ENCODE results near the gene MICAL2. TPM values are rescaled to one million over a fixed set of nuclear protein-coding genes. Genes with fewer than 3 reads are reported as not detected.

Gene MICAL2
- total RNA-seq, 8 experiments from 2014 or later: 0.71 to 33.6 (median 3.6) TPM

DNA sequence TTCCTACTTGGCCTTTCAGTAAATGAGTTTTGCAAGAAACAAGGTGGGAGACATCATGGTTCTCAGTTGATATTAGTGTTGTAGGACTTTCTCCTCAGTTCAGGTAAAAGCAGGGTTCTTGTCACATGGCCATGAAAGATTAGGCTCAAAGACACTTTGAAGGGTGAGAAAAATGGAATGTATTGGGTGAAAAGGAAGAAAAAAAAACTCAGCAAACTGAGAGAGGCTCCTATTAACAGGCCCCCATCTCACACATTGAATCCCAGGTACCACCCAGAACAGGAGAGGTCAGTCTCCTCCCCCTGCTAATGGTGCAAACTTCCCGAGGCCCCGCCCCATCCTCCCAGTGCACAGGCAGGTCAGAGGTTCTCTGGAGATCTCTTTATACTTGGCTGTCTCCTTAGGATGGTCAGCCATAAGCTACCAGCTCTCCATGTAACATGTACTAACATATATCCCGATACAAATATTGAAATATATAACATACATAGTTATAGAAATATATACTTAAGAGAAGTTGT is 62.2 kb downstream of the MICAL2 start:
- Histone ChIP-seq H3K4me1 (replicated peaks in 1 of 2) (no peaks in the 10 kb centered on the region), H3K4me3 (no peak overlapping the region), H3K27ac (no peak overlapping the region)
- 43 to 100% (median 79%) methylated on average over 1 to 2 of the region's 3 CpGs; no CpG with 5 or more reads in 4 of the 10 experiments for WGBS, 10 experiments
- in situ Hi-C loops (cut with MboI; ENCODE audit: low pct_unique_long_range_greater_than_20kb in 2 of 9, low sequenced_read_pairs in 9 of 9, unreplicated experiment in 9 of 9): no loop called here
- ATAC-seq (replicated peaks in 6 of 8): no peak

- H3K4me3 ChIP-seq: no peak overlapping the region
- no peaks in the 10 kb centered on the region for H3K4me1 ChIP-seq (replicated peaks in 1 of 2)
- WGBS, 10 experiments: 39 to 100% (median 76%) methylated on average over 1 to 4 of the region's 4 CpGs; no CpG with 5 or more reads in 2 of the 10 experiments
- in situ Hi-C loops (cut with MboI; ENCODE audit: low pct_unique_long_range_greater_than_20kb in 2 of 9, low sequenced_read_pairs in 9 of 9, unreplicated experiment in 9 of 9): no loop called here
- ATAC-seq (replicated peaks in 6 of 8): no peak
- no peak overlapping the region for H3K27ac ChIP-seq
Observed at GRCh38 chr11:12173111-12173510, 62.7 kb downstream of the MICAL2 start.

DNA sequence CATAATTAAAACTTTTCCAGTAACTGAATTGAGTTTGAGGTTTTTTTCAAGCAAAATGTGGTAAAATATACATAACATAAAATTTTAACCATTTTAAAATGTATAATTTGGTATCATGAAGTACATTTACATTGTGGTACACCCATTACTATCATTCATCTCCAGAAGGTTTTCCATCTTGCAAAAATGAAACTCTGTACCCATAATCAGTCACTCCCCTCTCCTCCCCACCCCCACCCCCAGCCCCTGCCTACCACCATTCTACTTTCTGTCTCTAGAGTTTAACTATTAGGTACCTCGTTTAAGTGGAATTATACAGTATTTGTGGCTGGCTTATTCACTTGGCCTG is 63.7 kb downstream of the MICAL2 start:
- no peak overlapping the region for H3K27ac ChIP-seq

DNA sequence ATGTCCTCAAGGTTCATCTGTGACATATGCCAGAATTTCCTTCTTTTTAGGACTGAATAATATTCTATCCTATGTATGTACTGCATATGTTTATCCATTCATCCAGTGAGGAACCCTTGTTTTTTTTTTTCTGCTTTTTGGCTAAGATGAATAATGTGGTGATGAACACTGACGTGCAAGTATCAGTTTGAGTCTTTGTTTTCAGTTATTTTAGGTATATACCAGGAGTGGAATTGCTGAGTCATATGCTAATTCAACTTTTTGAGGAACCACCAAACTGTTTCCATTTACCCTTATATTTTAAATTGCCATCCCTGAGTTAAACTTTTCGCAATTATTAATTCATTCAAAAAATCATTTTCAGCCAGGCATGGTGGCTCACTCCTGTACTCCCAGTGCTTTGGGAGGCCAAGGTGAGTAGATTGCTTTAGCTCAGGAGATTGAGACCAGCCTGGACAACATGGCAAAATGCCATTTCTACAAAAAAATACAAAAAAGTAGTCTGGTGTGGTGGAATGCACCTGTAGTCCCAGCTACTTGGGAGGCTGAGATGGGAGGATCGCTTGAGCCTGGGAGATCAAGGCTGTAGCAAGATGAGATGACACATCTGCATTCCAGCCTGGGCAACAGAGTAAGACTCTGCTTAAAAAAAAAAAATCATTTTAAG is 64.2 kb downstream of the MICAL2 start:
- WGBS, 10 experiments: 29 to 100% (median 86%) methylated on average over 1 to 3 of the region's 3 CpGs; no CpG with 5 or more reads in 2 of the 10 experiments
- in situ Hi-C loops (cut with MboI; ENCODE audit: low pct_unique_long_range_greater_than_20kb in 2 of 9, low sequenced_read_pairs in 9 of 9, unreplicated experiment in 9 of 9): no loop called here
- peak in 1 of 8 experiments; percentile 53 for ATAC-seq (replicated peaks in 6 of 8)
- Histone ChIP-seq H3K4me1 (replicated peaks in 1 of 2) (no peaks in the 10 kb centered on the region), H3K27ac (no peak overlapping the region), H3K4me3 (no peak overlapping the region)

More for the DNA sequence above, 63.7 kb downstream of the MICAL2 start:
- H3K4me1 ChIP-seq (replicated peaks in 1 of 2): no peaks in the 10 kb centered on the region
- in situ Hi-C loops (cut with MboI; ENCODE audit: low pct_unique_long_range_greater_than_20kb in 2 of 9, low sequenced_read_pairs in 9 of 9, unreplicated experiment in 9 of 9): no loop called here
- no peak overlapping the region for H3K4me3 ChIP-seq
- no peak for ATAC-seq (replicated peaks in 6 of 8)
- WGBS, 10 experiments: 0 to 100% methylated on average over 1 of the region's 1 CpG; no CpG with 5 or more reads in 8 of the 10 experiments

DNA sequence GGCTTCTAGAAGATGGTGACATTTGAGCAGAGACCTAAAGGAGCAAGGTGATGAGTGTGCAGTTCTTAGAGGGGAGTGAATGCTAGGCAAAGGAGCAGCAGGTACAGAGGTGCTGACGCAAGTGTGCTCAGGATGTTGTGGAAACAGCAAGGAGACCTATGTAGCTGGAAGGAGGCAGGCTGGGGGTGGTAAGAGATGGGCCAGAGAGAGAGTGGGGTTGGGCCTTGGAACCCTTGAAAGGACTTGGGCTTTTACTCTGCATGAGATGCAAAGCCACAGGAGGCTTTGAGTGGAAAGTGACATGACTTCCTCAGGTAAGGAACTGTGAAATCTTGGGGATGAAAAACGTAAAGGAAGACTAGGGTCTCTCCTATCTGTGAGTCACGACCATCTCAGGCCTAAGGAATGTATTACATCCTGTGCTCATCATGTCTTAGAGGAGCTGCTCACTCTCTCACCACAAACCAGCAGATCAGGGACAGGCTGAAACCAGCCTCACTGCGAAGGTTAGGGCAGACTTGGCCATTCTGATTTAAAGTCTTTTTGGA is 65.4 kb downstream of the MICAL2 start:
- WGBS, 10 experiments: 18 to 80% (median 38%) methylated on average over 1 to 4 of the region's 4 CpGs
- no peak overlapping the region for H3K4me3 ChIP-seq
- ATAC-seq (replicated peaks in 6 of 8): no peak
- no peaks in the 10 kb centered on the region for H3K4me1 ChIP-seq (replicated peaks in 1 of 2)
- H3K27ac ChIP-seq: no peak overlapping the region
- in situ Hi-C loops (cut with MboI; ENCODE audit: low pct_unique_long_range_greater_than_20kb in 2 of 9, low sequenced_read_pairs in 9 of 9, unreplicated experiment in 9 of 9): no loop called here

GRCh38 chr11:12176410-12176809 is 66.0 kb downstream of the MICAL2 start:
- no peak overlapping the region for H3K27ac ChIP-seq
- in situ Hi-C loops (cut with MboI; ENCODE audit: low pct_unique_long_range_greater_than_20kb in 2 of 9, low sequenced_read_pairs in 9 of 9, unreplicated experiment in 9 of 9): no loop called here
- 80 to 100% (median 95%) methylated on average over 1 to 4 of the region's 4 CpGs for WGBS, 10 experiments
- no peaks in the 10 kb centered on the region for H3K4me1 ChIP-seq (replicated peaks in 1 of 2)
- ATAC-seq (replicated peaks in 6 of 8): no peak
- no peak overlapping the region for H3K4me3 ChIP-seq

GRCh38 chr11:12177739-12178338 is 67.4 kb downstream of the MICAL2 start:
- 13 to 88% (median 49%) methylated on average over 1 to 3 of the region's 3 CpGs; no CpG with 5 or more reads in 2 of the 10 experiments for WGBS, 10 experiments
- in situ Hi-C loops (cut with MboI; ENCODE audit: low pct_unique_long_range_greater_than_20kb in 2 of 9, low sequenced_read_pairs in 9 of 9, unreplicated experiment in 9 of 9): no loop called here
- Histone ChIP-seq H3K27ac (no peak overlapping the region), H3K4me1 (replicated peaks in 1 of 2) (peaks cover 0 to 3% of the 10 kb centered on the region in 2 donors), H3K4me3 (no peak overlapping the region)
- ATAC-seq (replicated peaks in 6 of 8): no peak

DNA sequence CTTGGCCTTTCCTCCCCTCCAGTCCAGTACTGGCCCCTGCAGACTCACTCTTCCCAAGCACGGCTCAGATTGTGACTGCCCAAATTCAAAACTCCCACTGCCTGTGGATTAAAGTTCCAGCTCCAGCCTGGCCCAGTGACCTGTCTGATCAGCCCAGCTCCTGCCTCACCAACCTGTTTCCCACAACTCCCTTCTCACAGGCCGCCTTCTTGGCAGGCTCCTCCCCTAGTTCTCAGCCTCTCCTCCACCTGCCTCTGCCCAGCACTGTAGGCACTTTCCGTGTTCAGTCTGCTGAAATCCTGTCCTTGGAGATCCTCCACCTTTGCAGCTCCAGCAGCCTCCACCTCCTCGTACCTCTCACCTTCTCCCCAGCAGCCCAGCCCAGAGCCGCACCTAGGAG is 68.6 kb downstream of the MICAL2 start:
- in situ Hi-C loops (cut with MboI; ENCODE audit: low pct_unique_long_range_greater_than_20kb in 2 of 9, low sequenced_read_pairs in 9 of 9, unreplicated experiment in 9 of 9): no loop called here
- WGBS, 10 experiments: 77 to 100% (median 90%) methylated on average over 2 to 5 of the region's 5 CpGs; no CpG with 5 or more reads in 3 of the 10 experiments
- Histone ChIP-seq H3K4me3 (no peak overlapping the region), H3K27ac (no peak overlapping the region), H3K4me1 (replicated peaks in 1 of 2) (peaks cover 0 to 8% of the 10 kb centered on the region in 2 donors)
- no peak for ATAC-seq (replicated peaks in 6 of 8)

DNA sequence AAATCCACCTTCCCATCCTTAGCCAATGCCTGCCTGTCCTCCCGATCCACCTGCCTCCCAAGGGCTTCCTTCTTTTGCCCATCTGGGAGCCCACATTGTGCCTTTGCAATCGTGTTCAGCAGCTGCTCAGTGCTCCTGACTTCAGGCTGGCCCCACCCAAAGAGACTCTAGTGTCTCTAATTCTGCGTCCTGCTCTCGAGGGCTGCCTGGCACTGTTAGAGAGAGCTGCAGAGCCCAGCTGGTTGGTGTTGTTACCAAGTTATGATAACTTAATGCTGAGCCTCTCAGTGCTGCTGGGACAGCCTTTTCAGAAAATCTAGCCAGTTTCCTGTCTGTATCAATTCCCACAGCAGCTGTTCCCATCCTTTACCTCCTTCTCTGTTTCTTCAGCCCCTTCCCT is 69.1 kb downstream of the MICAL2 start:
- WGBS, 10 experiments: 17 to 75% (median 60%) methylated on average over 1 to 2 of the region's 4 CpGs; no CpG with 5 or more reads in 6 of the 10 experiments
- peak in 1 of 8 experiments; percentile 43 for ATAC-seq (replicated peaks in 6 of 8)
- H3K27ac ChIP-seq: no peak overlapping the region

GRCh38 chr11:12180257-12181205 is 70.1 kb downstream of the MICAL2 start:
- no peak for ATAC-seq (replicated peaks in 6 of 8)
- H3K4me1 ChIP-seq (replicated peaks in 1 of 2): peaks cover 0 to 8% of the 10 kb centered on the region in 2 donors
- H3K4me3 ChIP-seq: no peak overlapping the region
- no peak overlapping the region for H3K27ac ChIP-seq
- WGBS, 10 experiments: 0 to 90% (median 72%) methylated on average over 1 to 5 of the region's 8 CpGs; no CpG with 5 or more reads in 2 of the 10 experiments
- in situ Hi-C loops (cut with MboI; ENCODE audit: low pct_unique_long_range_greater_than_20kb in 2 of 9, low sequenced_read_pairs in 9 of 9, unreplicated experiment in 9 of 9): no loop called here

More for the DNA sequence above, 69.1 kb downstream of the MICAL2 start:
- H3K4me1 ChIP-seq (replicated peaks in 1 of 2): peaks cover 0 to 8% of the 10 kb centered on the region in 2 donors
- H3K4me3 ChIP-seq: no peak overlapping the region
- in situ Hi-C loops (cut with MboI; ENCODE audit: low pct_unique_long_range_greater_than_20kb in 2 of 9, low sequenced_read_pairs in 9 of 9, unreplicated experiment in 9 of 9): no loop called here

- H3K4me3 ChIP-seq: no peak overlapping the region
- ATAC-seq (replicated peaks in 6 of 8): no peak
- in situ Hi-C loops (cut with MboI; ENCODE audit: low pct_unique_long_range_greater_than_20kb in 2 of 9, low sequenced_read_pairs in 9 of 9, unreplicated experiment in 9 of 9): no loop called here
- WGBS, 10 experiments: 40 to 100% (median 90%) methylated on average over 1 to 5 of the region's 8 CpGs; no CpG with 5 or more reads in 5 of the 10 experiments
- no peak overlapping the region for H3K27ac ChIP-seq
- H3K4me1 ChIP-seq (replicated peaks in 1 of 2): peaks cover 0 to 8% of the 10 kb centered on the region in 2 donors
Observed at GRCh38 chr11:12182302-12182675, 71.9 kb downstream of the MICAL2 start.

GRCh38 chr11:12182676-12183541 is 72.5 kb downstream of the MICAL2 start:
- peaks cover 0 to 8% of the 10 kb centered on the region in 2 donors for H3K4me1 ChIP-seq (replicated peaks in 1 of 2)
- no peak overlapping the region for H3K27ac ChIP-seq
- no peak overlapping the region for H3K4me3 ChIP-seq
- ATAC-seq (replicated peaks in 6 of 8): peak in 7 of 8 experiments; percentile 54 to 78 (median 67)
- in situ Hi-C loops (cut with MboI; ENCODE audit: low pct_unique_long_range_greater_than_20kb in 2 of 9, low sequenced_read_pairs in 9 of 9, unreplicated experiment in 9 of 9): no loop called here
- WGBS, 10 experiments: 11 to 100% (median 66%) methylated on average over 2 to 9 of the region's 12 CpGs; no CpG with 5 or more reads in 3 of the 10 experiments

Data from motor neuron (in vitro differentiated cells).